ENCODE measurements around the gene SHCBP1L.

The SHCBP1L gene

GRCh38 chr1:182985876-182986275 lies 32.9 kb upstream of the SHCBP1L start:
- H3K36me3 ChIP-seq (replicated peaks in 1 of 2; ENCODE audit: control insufficient read depth in 2 of 2, insufficient read depth in 2 of 2, low read length in 2 of 2), result no peaks in the 10 kb centered on the region
- no peaks in the 10 kb centered on the region for H3K79me1 ChIP-seq (ENCODE audit: low read depth, low read length)
- DNase-seq (ENCODE audit: low spot score), result no peak
- H2BK15ac ChIP-seq (ENCODE audit: low read length), result no peak overlapping the region
- no peak overlapping the region for H3K4me2 ChIP-seq (ENCODE audit: insufficient read depth, low read length, poor library complexity, severe bottlenecking)
- no peak overlapping the region for H4K91ac ChIP-seq (ENCODE audit: low read depth, low read length, poor library complexity)
- no peak overlapping the region for H3K4ac ChIP-seq (ENCODE audit: low read length)
- no peak overlapping the region for H2AFZ ChIP-seq (ENCODE audit: low read length)
- H3K4me1 ChIP-seq (ENCODE audit: control insufficient read depth in 2 of 2, insufficient read depth in 1 of 2, low read depth in 1 of 2, low read length in 2 of 2), result peaks cover 0 to 3% of the 10 kb centered on the region in 2 donors
- H3K23ac ChIP-seq (ENCODE audit: low read depth, low read length, poor library complexity), result no peak overlapping the region
- no peaks in the 10 kb centered on the region for H3K27me3 ChIP-seq (ENCODE audit: control insufficient read depth in 3 of 3, insufficient read depth in 3 of 3, low read depth in 1 of 3, low read length in 3 of 3)
- H2BK120ac ChIP-seq (ENCODE audit: low read depth, low read length), result no peak overlapping the region
- no peak overlapping the region for H3K27ac ChIP-seq (replicated peaks; ENCODE audit: low read length)
- H3K9ac ChIP-seq (ENCODE audit: low read depth, low read length, poor library complexity), result no peak overlapping the region
- H3K9me3 ChIP-seq (replicated peaks in 1 of 2; ENCODE audit: control insufficient read depth in 2 of 2, insufficient read depth in 1 of 2, low read depth in 1 of 2, low read length in 2 of 2), result no peaks in the 10 kb centered on the region
- H2BK5ac ChIP-seq (ENCODE audit: low read length), result no peak overlapping the region
- no CpG with 5 or more reads among the region's 1 CpG for WGBS, 2 donors (ENCODE audit: extremely low coverage in 2 of 2, insufficient read length in 2 of 2, insufficient replicate concordance in 1 of 2)
- no peak overlapping the region for H3K14ac ChIP-seq (ENCODE audit: low read length)
- no peak overlapping the region for H3K18ac ChIP-seq (ENCODE audit: low read length)
- no peak overlapping the region for H2AK5ac ChIP-seq (ENCODE audit: low read depth, low read length)
- H3K4me3 ChIP-seq (ENCODE audit: low read length in 2 of 2), result no peak overlapping the region
- H4K8ac ChIP-seq (ENCODE audit: low read depth, low read length), result no peak overlapping the region
- H2BK12ac ChIP-seq (ENCODE audit: low read length), result no peak overlapping the region

DNA sequence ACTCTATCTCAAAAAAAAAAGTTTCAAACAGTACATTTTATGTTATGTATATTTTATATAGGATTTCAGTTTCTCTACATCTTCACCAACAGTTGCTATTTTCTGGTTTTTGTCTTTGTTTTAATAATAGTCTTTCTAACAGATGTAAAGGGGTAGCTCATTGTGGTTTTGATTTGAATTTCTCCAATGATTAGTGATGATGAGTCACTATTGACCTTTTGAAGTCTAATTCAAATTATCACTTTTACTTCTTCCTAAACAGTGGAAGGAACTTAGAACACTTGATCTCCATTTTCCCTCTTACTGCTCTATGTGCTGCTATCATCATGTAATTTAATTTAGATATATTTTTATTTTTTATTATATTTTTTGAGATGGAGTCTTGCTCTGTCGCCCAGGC lies 31.7 kb upstream of the SHCBP1L start:
- no peak overlapping the region for H2AFZ ChIP-seq (ENCODE audit: low read length)
- no peaks in the 10 kb centered on the region for H3K4me1 ChIP-seq (ENCODE audit: control insufficient read depth in 2 of 2, insufficient read depth in 1 of 2, low read depth in 1 of 2, low read length in 2 of 2)
- no peak overlapping the region for H3K4ac ChIP-seq (ENCODE audit: low read length)
- no peak overlapping the region for H3K4me3 ChIP-seq (ENCODE audit: low read length in 2 of 2)
- H2BK120ac ChIP-seq (ENCODE audit: low read depth, low read length), result no peak overlapping the region
- no peaks in the 10 kb centered on the region for H3K9me3 ChIP-seq (replicated peaks in 1 of 2; ENCODE audit: control insufficient read depth in 2 of 2, insufficient read depth in 1 of 2, low read depth in 1 of 2, low read length in 2 of 2)
- no peak overlapping the region for H3K23ac ChIP-seq (ENCODE audit: low read depth, low read length, poor library complexity)
- H2BK12ac ChIP-seq (ENCODE audit: low read length), result no peak overlapping the region
- H3K9ac ChIP-seq (ENCODE audit: low read depth, low read length, poor library complexity), result no peak overlapping the region
- H3K14ac ChIP-seq (ENCODE audit: low read length), result no peak overlapping the region
- H3K18ac ChIP-seq (ENCODE audit: low read length), result no peak overlapping the region
- H3K4me2 ChIP-seq (ENCODE audit: insufficient read depth, low read length, poor library complexity, severe bottlenecking), result no peak overlapping the region
- no CpG with 5 or more reads among the region's 1 CpG for WGBS, 2 donors (ENCODE audit: extremely low coverage in 2 of 2, insufficient read length in 2 of 2, insufficient replicate concordance in 1 of 2)
- H3K27ac ChIP-seq (replicated peaks; ENCODE audit: low read length), result no peak overlapping the region
- H2BK5ac ChIP-seq (ENCODE audit: low read length), result no peak overlapping the region
- no peaks in the 10 kb centered on the region for H3K27me3 ChIP-seq (ENCODE audit: control insufficient read depth in 3 of 3, insufficient read depth in 3 of 3, low read depth in 1 of 3, low read length in 3 of 3)
- H2BK15ac ChIP-seq (ENCODE audit: low read length), result no peak overlapping the region
- no peak overlapping the region for H4K91ac ChIP-seq (ENCODE audit: low read depth, low read length, poor library complexity)
- H2AK5ac ChIP-seq (ENCODE audit: low read depth, low read length), result no peak overlapping the region
- no peak for DNase-seq (ENCODE audit: low spot score)
- H3K36me3 ChIP-seq (replicated peaks in 1 of 2; ENCODE audit: control insufficient read depth in 2 of 2, insufficient read depth in 2 of 2, low read length in 2 of 2), result no peaks in the 10 kb centered on the region
- no peak overlapping the region for H4K8ac ChIP-seq (ENCODE audit: low read depth, low read length)
- H3K79me1 ChIP-seq (ENCODE audit: low read depth, low read length), result no peaks in the 10 kb centered on the region

DNA sequence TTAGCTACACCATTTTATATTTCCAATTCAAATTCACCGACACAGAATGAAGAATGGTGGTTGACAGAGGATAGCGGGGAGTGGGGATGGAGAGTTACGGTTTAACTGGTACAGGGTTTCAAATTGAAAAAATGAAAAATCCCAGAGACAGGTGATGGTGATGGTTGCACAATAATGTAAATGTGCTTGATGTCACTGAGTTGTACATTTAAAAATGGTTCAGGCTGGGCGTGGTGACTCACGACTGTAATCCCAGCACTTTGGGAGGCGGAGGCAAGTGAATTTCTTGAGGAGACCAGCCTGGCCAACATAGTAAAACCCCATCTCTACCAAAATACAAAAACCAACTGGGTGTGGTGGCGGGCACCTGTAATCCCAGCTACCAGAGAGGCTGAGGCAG lies 31.2 kb upstream of the SHCBP1L start:
- Histone ChIP-seq H2BK5ac (ENCODE audit: low read length) (no peak overlapping the region), H3K14ac (ENCODE audit: low read length) (no peak overlapping the region), H2AFZ (ENCODE audit: low read length) (no peak overlapping the region), H3K4me1 (ENCODE audit: control insufficient read depth in 2 of 2, insufficient read depth in 1 of 2, low read depth in 1 of 2, low read length in 2 of 2) (no peaks in the 10 kb centered on the region), H3K4me2 (ENCODE audit: insufficient read depth, low read length, poor library complexity, severe bottlenecking) (no peak overlapping the region), H3K27ac (replicated peaks; ENCODE audit: low read length) (no peak overlapping the region), H2BK15ac (ENCODE audit: low read length) (no peak overlapping the region), H2BK120ac (ENCODE audit: low read depth, low read length) (no peak overlapping the region), H3K9ac (ENCODE audit: low read depth, low read length, poor library complexity) (no peak overlapping the region), H3K4ac (ENCODE audit: low read length) (no peak overlapping the region), H3K18ac (ENCODE audit: low read length) (no peak overlapping the region), H3K23ac (ENCODE audit: low read depth, low read length, poor library complexity) (no peak overlapping the region), H2BK12ac (ENCODE audit: low read length) (no peak overlapping the region), H3K4me3 (ENCODE audit: low read length in 2 of 2) (no peak overlapping the region), H3K36me3 (replicated peaks in 1 of 2; ENCODE audit: control insufficient read depth in 2 of 2, insufficient read depth in 2 of 2, low read length in 2 of 2) (no peaks in the 10 kb centered on the region), H3K27me3 (ENCODE audit: control insufficient read depth in 3 of 3, insufficient read depth in 3 of 3, low read depth in 1 of 3, low read length in 3 of 3) (no peaks in the 10 kb centered on the region), H3K9me3 (replicated peaks in 1 of 2; ENCODE audit: control insufficient read depth in 2 of 2, insufficient read depth in 1 of 2, low read depth in 1 of 2, low read length in 2 of 2) (no peaks in the 10 kb centered on the region), H4K8ac (ENCODE audit: low read depth, low read length) (no peak overlapping the region), H4K91ac (ENCODE audit: low read depth, low read length, poor library complexity) (no peak overlapping the region), H3K79me1 (ENCODE audit: low read depth, low read length) (no peaks in the 10 kb centered on the region), H2AK5ac (ENCODE audit: low read depth, low read length) (no peak overlapping the region)
- 100% methylated on average over 2 of the region's 7 CpGs; no CpG with 5 or more reads in 1 of the 2 donors for WGBS, 2 donors (ENCODE audit: extremely low coverage in 2 of 2, insufficient read length in 2 of 2, insufficient replicate concordance in 1 of 2)
- no peak for DNase-seq (ENCODE audit: low spot score)

DNA sequence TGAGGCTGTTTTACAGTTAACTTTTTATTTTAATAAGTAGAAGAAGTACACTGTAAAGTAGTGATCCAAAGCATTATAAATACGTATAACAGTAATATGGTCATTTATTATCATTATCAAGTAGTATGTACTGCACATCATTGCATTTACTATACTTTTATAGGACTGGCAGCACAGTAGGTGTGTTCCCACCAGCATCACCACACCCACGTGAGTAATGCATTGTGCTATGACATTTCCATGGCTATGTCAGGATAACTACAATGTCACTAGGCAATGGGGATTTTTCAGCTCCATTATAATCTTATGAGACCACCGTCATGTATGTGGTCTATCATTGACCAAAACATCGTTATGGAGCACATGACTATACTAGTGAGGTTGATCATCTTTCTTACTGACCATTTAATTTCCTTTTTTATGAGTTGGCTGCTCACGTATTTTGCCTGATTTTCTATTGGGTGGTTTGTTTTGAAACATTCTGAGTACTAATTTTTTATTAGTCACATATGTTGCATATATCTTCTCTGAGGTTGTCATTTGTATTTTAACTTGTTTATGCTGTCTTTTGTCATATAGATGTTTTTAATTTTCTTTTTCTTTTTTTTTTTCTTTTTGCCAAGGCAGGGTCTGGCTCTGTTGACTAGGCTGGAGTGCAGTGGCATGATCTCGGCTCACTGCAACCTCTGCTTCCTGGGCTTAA lies 25.3 kb upstream of the SHCBP1L start:
- Histone ChIP-seq H3K4me3 (ENCODE audit: low read length in 2 of 2) (no peak overlapping the region), H2BK12ac (ENCODE audit: low read length) (no peak overlapping the region), H2AFZ (ENCODE audit: low read length) (no peak overlapping the region), H3K9ac (ENCODE audit: low read depth, low read length, poor library complexity) (no peak overlapping the region), H2AK5ac (ENCODE audit: low read depth, low read length) (no peak overlapping the region), H3K14ac (ENCODE audit: low read length) (no peak overlapping the region), H3K79me1 (ENCODE audit: low read depth, low read length) (no peaks in the 10 kb centered on the region), H3K36me3 (replicated peaks in 1 of 2; ENCODE audit: control insufficient read depth in 2 of 2, insufficient read depth in 2 of 2, low read length in 2 of 2) (no peaks in the 10 kb centered on the region), H2BK5ac (ENCODE audit: low read length) (no peak overlapping the region), H3K27me3 (ENCODE audit: control insufficient read depth in 3 of 3, insufficient read depth in 3 of 3, low read depth in 1 of 3, low read length in 3 of 3) (no peaks in the 10 kb centered on the region), H4K91ac (ENCODE audit: low read depth, low read length, poor library complexity) (no peak overlapping the region), H3K4ac (ENCODE audit: low read length) (no peak overlapping the region), H2BK15ac (ENCODE audit: low read length) (no peak overlapping the region), H3K4me1 (ENCODE audit: control insufficient read depth in 2 of 2, insufficient read depth in 1 of 2, low read depth in 1 of 2, low read length in 2 of 2) (peaks cover 0 to 9% of the 10 kb centered on the region in 2 donors), H3K18ac (ENCODE audit: low read length) (no peak overlapping the region), H3K27ac (replicated peaks; ENCODE audit: low read length) (no peak overlapping the region), H3K9me3 (replicated peaks in 1 of 2; ENCODE audit: control insufficient read depth in 2 of 2, insufficient read depth in 1 of 2, low read depth in 1 of 2, low read length in 2 of 2) (no peaks in the 10 kb centered on the region), H3K4me2 (ENCODE audit: insufficient read depth, low read length, poor library complexity, severe bottlenecking) (no peak overlapping the region), H3K23ac (ENCODE audit: low read depth, low read length, poor library complexity) (no peak overlapping the region), H4K8ac (ENCODE audit: low read depth, low read length) (no peak overlapping the region), H2BK120ac (ENCODE audit: low read depth, low read length) (no peak overlapping the region)
- no CpG with 5 or more reads among the region's 6 CpGs for WGBS, 2 donors (ENCODE audit: extremely low coverage in 2 of 2, insufficient read length in 2 of 2, insufficient replicate concordance in 1 of 2)
- DNase-seq (ENCODE audit: low spot score), result no peak
